Right renal cortex interstitium (tissue), 3 donors: ENCODE results near the gene CFAP206. TPM values are rescaled to one million over a fixed set of nuclear protein-coding genes. Genes with fewer than 3 reads are reported as not detected.

ENCODE experiments used
- polyA plus RNA-seq, 3 donors: library from polyadenylated mRNA; unstranded; fragments of 120-200 nt; gene quantifications; one replicate each; pipeline ENCODE4 v1.2.1, GENCODE V29; 2013; ENCODE audit not compliant: insufficient read length in 3 of 3

CFAP206 gene
- polyA plus RNA-seq, 3 donors = 3.3 to 4.6 (median 4.1) TPM

Other genes with a start within 250 kb of the CFAP206 start
- gene SMIM8, start 85.4 kb upstream of the CFAP206 start, polyA plus RNA-seq = 10 to 100 TPM; 17.0 to 18.9 (median 18.7) TPM
- under 1 TPM in 2 of 3 donors, not detected in 1; 0.16 to 0.24 TPM for gene GJB7, start 78.7 kb upstream of the CFAP206 start, polyA plus RNA-seq
- gene C6orf163, start 63.2 kb upstream of the CFAP206 start, polyA plus RNA-seq = 1 to 10 TPM; 2.7 to 3.5 (median 3.3) TPM
- gene SLC35A1, start 65.0 kb downstream of the CFAP206 start, polyA plus RNA-seq = 10 to 100 TPM; 44.8 to 51.3 (median 47.9) TPM
- 10 to 100 TPM; 54.4 to 60.1 (median 58.9) TPM for gene RARS2, start 182.0 kb downstream of the CFAP206 start, polyA plus RNA-seq
- gene ORC3, start 182.2 kb downstream of the CFAP206 start, polyA plus RNA-seq = 10 to 100 TPM; 41.0 to 46.0 (median 42.5) TPM